Measurements from ENCODE around the gene INCA1. TPM values are rescaled to one million over a fixed set of nuclear protein-coding genes. Genes with fewer than 3 reads are reported as not detected.

The INCA1 gene
- total and polyA plus RNA-seq, 4 donors, result 0.28 to 0.75 (median 0.55) TPM

- no peak for TF ChIP-seq REST (IDR thresholded peaks at IDR 0.05)
- no peak for TF ChIP-seq GABPA (IDR thresholded peaks at IDR 0.05 in 1 of 2, conservative IDR thresholded peaks at IDR 0.05 in 1 of 2)
- TF ChIP-seq NR2F2 (IDR thresholded peaks at IDR 0.05), result no peak
- no peak for TF ChIP-seq HNF4G (IDR thresholded peaks at IDR 0.05)
- no peak for TF ChIP-seq TAF1 (conservative IDR thresholded peaks at IDR 0.05)
- no peak for TF ChIP-seq JUND (IDR thresholded peaks at IDR 0.05)
Observed at GRCh38 chr17:5045496-5045895, 48.2 kb upstream of the INCA1 start (continued).

- no peak for DNase-seq (ENCODE audit: low spot score)
- H3K9ac ChIP-seq (ENCODE audit: low read depth in 1 of 2, low read length in 2 of 2), result no peak overlapping the region
- no peaks in the 10 kb centered on the region for H3K9me3 ChIP-seq (ENCODE audit: control insufficient read depth in 4 of 4, low read length in 3 of 4)
- H3K36me3 ChIP-seq (ENCODE audit: control insufficient read depth in 4 of 4, insufficient read depth in 3 of 4, low read depth in 1 of 4, low read length in 3 of 4), result no peaks in the 10 kb centered on the region
- no peaks in the 10 kb centered on the region for H3K4me1 ChIP-seq (ENCODE audit: control insufficient read depth in 4 of 4, insufficient read depth in 4 of 4, low read length in 3 of 4)
- no peaks in the 10 kb centered on the region for H3K27me3 ChIP-seq (ENCODE audit: control insufficient read depth in 4 of 4, insufficient read depth in 4 of 4, low read length in 3 of 4)
- TF ChIP-seq HNF4G (IDR thresholded peaks at IDR 0.05), result no peak
- no peak for TF ChIP-seq MAX (IDR thresholded peaks at IDR 0.05)
- no peak for TF ChIP-seq HNF4A (conservative IDR thresholded peaks at IDR 0.05)
- TF ChIP-seq TAF1 (conservative IDR thresholded peaks at IDR 0.05), result no peak
- no peak for TF ChIP-seq FOXA2 (IDR thresholded peaks at IDR 0.05)
- TF ChIP-seq YY1 (IDR thresholded peaks at IDR 0.05), result no peak
- TF ChIP-seq ATF3 (IDR thresholded peaks at IDR 0.05), result no peak
- H3K4me3 ChIP-seq (ENCODE audit: low read depth in 1 of 3, low read length in 3 of 3), result no peak overlapping the region
- 93% methylated on average over 5 of the region's 5 CpGs for WGBS
- no peak overlapping the region for H3K27ac ChIP-seq (ENCODE audit: low read depth in 1 of 2, low read length in 2 of 2)
Observed at GRCh38 chr17:5044630-5045029, 47.3 kb upstream of the INCA1 start.

- WGBS, result 98% methylated on average over 1 of the region's 1 CpG
- no peak for DNase-seq (ENCODE audit: low spot score)
- H3K4me1 ChIP-seq (ENCODE audit: control insufficient read depth in 4 of 4, insufficient read depth in 4 of 4, low read length in 3 of 4), result no peaks in the 10 kb centered on the region
- no peak overlapping the region for H3K4me3 ChIP-seq (ENCODE audit: low read depth in 1 of 3, low read length in 3 of 3)
- no peaks in the 10 kb centered on the region for H3K27me3 ChIP-seq (ENCODE audit: control insufficient read depth in 4 of 4, insufficient read depth in 4 of 4, low read length in 3 of 4)
- no peak overlapping the region for H3K27ac ChIP-seq (ENCODE audit: low read depth in 1 of 2, low read length in 2 of 2)
- H3K36me3 ChIP-seq (ENCODE audit: control insufficient read depth in 4 of 4, insufficient read depth in 3 of 4, low read depth in 1 of 4, low read length in 3 of 4), result no peaks in the 10 kb centered on the region
- H3K9me3 ChIP-seq (ENCODE audit: control insufficient read depth in 4 of 4, low read length in 3 of 4), result no peaks in the 10 kb centered on the region
- no peak for TF ChIP-seq FOXA2 (IDR thresholded peaks at IDR 0.05)
- no peak for TF ChIP-seq REST (IDR thresholded peaks at IDR 0.05)
- no peak for TF ChIP-seq HNF4A (conservative IDR thresholded peaks at IDR 0.05)
- TF ChIP-seq ZBTB33 (IDR thresholded peaks at IDR 0.05), result no peak
- no peak overlapping the region for H3K9ac ChIP-seq (ENCODE audit: low read depth in 1 of 2, low read length in 2 of 2)
Observed at GRCh38 chr17:5043524-5043923, 46.2 kb upstream of the INCA1 start.
